GM11168 (cell line): Measurements from ENCODE around the gene PLEKHM1.

Experiments
- in situ Hi-C: fragments of 300-500 bp; cut with MboI; formaldehyde crosslinking; loops from one replicate; pipeline ENCODE4 v1.12.0; 2022; ENCODE audit warnings: low sequenced_read_pairs; ENCODE audit not compliant: unreplicated experiment

PLEKHM1 gene

GRCh38 chr17:45429339-45430005 is 61.0 kb downstream of the PLEKHM1 start:
- in situ Hi-C loops, result no loop called here

DNA sequence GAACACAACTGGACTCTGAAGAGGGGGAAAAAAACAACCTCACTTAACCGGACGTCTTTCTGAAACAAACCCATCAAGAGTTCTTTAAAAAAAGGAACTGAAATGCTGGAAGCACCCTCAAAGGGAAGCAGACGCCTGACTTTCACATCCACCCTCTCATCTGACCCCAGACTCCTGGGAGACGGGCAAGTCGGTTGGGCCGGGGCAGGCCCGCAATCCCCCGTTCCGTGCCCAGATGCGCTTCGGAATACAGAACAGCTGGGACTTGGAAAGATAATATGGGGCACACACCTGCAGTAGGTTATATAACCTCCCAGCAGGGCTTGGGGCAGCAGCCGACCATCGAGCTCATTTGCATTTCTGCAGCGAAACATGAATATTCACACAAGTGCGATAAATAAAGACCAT is 61.6 kb downstream of the PLEKHM1 start:
- in situ Hi-C loops, result no loop called here

GRCh38 chr17:45428050-45428617 is 62.4 kb downstream of the PLEKHM1 start:
- in situ Hi-C loops, result no loop called here

DNA sequence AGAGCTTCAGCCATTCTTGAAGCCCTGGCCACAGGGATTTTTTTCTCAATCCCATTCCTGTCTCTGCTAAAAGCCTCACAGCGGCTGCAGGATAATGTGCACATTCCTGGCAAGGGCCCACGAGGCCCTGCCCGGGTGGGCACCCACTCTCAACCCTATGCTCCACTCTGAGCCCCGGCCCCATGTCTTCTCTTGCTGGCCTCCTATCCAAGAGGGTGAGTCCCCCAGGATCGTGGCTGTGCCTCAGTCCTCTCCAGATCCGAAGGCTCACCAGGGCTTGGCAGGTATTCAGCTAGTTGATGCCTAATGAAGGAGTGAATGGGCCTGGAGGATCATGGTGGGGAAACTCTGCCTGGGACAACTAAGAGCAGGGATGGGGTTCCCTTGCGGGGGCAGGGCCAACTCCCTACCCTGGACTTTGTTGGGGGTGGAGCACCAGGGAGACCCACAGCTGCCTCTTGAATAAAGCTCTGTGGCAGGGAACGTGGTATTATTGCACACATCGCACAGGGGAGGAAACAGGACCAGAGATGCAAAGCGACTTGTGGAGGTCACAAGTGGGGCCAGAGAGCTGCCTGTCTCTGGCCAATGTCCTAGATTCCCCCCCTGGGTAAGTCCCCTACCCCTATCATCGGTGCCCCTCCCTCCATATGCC is 63.2 kb downstream of the PLEKHM1 start:
- in situ Hi-C loops, result no loop called here

DNA sequence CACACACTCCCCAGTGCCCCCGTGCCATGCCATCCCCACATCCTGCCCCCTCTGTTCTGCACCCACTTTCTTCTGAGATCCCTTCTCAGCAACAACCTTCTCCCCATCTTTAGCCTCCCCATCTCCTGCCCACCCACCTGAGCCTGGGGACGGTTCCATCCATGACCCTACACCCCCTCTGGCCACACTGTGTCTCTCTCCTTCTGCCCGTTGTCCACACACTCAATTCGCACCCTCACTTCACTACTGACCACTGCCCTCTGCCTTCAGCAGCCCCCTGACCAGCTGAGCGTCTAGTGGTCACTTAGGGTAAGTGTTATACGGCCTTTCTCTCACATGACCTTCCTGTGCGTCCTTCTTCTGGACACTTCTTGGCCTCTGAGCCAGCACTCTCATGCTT is 64.0 kb downstream of the PLEKHM1 start:
- in situ Hi-C loops, result no loop called here

- in situ Hi-C loops, result no loop called here
Measured at GRCh38 chr17:45425984-45426413, 64.5 kb downstream of the PLEKHM1 start.

DNA sequence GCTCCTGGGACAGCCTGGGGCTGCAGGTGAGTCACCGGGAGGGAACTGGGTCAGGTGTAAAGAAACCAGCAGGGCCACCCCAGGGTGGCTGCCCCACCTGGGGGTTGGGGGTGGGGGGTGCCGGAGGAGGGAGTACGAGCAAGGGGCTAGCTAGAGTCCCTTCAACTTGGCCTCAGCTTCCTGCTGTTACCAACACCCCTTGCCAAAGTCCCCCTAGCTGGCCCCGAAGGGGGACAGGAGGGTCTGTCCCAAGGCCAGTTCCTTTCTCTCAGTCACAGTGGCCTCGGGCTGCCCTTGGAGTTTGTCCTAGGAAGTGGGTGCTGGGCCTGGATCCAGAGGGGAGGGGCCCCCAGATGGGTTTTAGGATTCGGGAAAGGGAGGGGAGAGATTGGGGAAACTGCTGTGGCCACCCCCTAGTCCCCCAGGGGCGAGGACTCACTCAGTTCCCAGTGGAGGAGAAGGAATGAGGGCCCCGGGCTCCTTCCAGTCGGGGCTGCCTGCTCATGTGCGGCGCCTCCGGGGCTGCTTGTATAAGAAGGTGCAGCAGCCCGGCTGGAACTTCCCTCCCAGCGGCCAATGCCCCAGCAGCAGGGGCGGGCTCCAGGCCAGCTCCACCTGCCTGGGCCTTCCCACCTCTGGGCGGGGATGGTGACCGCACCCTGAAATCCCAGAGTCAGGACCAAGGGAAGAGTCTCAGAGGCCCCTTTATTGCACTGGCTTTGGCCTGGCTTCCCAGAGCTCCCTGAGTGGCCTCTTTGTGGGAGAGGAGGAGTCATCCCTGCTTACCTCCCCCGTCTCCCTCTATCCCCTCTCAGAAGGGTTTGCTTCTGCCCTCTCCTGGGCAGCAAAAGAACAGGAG is 65.2 kb downstream of the PLEKHM1 start:
- in situ Hi-C loops, result no loop called here

DNA sequence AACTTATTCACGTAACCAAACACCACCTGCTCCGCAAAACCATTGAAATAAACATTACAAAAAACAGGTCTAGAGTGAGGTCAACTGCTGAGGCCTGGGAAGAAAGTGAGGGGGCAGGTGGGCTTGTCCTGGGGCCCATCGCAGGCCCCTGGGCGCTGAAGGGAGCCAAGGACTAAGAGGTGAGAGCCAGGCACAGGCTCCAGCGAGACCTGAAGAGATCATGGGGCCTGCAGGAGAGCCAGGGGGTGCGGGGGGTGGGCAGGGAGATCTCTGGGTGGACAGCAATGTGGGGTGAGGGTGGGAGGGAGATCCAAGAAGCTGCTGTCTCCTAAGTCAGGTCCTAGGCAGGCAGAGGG is 65.8 kb downstream of the PLEKHM1 start:
- in situ Hi-C loops, result no loop called here

DNA sequence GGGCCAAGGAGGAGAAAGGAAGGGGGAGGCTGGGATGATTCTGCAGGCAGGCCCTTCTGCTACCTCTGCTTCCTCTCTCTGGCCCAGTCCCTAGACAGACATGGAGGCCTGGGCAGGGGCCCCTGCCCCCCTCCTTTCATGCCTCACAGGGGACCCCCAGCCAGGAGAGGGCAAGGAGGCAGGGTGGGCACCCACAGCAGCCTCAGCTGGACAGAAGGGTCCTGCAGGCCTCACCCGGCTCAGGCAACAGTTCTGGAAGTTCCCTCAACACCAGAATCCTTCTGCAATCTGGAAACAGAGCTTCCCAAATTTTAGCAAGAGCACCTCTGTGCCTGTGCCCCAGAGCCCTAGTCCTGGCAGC is 66.6 kb downstream of the PLEKHM1 start:
- in situ Hi-C loops, result no loop called here

GRCh38 chr17:45423304-45423974 is 67.1 kb downstream of the PLEKHM1 start:
- in situ Hi-C loops, result no loop called here

- in situ Hi-C loops, result no loop called here
Measured at GRCh38 chr17:45414990-45415881, 75.3 kb downstream of the PLEKHM1 start.

- in situ Hi-C loops, result no loop called here
Measured at GRCh38 chr17:45413498-45413923, 77.0 kb downstream of the PLEKHM1 start.

- in situ Hi-C loops, result no loop called here
Measured at GRCh38 chr17:45411348-45412105, 79.0 kb downstream of the PLEKHM1 start.

GRCh38 chr17:45410144-45411091 is 80.1 kb downstream of the PLEKHM1 start:
- in situ Hi-C loops, result no loop called here

- in situ Hi-C loops, result no loop called here
Measured at GRCh38 chr17:45409659-45410076, 80.9 kb downstream of the PLEKHM1 start.

DNA sequence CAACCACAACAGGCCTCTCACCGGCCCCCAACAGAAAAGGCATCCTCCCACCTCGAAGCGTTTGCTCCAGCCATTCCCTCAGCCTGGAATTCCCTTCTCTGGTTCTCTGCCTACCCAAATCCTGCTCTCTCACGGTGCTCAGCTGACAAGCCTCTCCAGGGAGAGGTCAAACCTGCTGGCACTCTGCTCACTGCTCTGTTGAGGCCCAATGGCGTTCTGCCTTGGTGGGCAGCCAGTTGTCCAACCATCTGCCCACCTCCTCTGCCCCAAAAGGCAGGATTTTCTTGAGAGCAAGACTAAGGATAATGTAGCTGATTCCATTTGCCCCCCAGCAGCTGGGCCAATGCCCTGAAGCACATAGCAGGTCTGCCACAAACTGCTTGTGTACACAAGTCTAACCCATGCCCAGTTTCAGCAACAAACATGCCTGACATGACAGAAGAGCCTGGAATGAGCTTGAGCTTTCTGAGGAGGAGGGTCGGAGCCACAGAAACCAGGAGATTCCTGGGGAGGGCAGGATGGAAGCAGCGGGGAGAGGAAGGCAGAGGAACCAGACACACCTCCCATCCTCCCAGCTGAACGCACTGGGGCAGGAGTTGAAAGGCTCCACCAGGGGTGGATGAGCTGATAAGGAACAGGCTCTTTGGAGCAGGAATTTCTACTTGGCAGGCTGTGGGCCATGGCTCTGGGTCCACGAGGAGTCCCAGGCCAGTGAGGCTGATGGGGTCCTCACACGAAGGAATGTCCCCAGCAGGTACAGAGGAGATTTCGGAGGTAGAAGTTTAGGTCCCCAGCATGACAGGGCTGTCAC is 81.7 kb downstream of the PLEKHM1 start:
- in situ Hi-C loops, result no loop called here

DNA sequence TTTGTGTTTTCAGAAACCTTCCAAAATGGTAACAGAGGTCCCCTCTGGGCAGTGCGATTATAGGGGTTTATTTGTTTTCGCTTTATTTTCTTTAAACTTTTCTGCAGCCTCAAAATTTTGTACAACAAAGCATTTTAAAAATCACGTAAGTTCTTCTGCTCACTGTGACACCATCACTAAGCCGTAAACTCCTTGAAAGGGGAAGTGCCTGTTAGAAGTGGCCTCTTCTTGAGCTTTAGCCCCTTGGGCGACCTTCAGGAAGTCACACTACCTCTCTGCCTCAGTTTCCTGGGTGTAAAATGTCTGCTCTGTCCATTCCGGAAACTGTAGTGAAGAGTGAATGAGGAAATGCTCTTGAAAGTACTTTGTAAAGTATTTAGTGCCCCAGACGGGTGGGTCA is 84.4 kb downstream of the PLEKHM1 start:
- in situ Hi-C loops, result no loop called here
